Trophoblast cell (in vitro differentiated cells and primary cell): ENCODE data around the gene FITM1.

Experiments
- DNase-seq, 2 donors: peaks; one replicate each; pipeline ENCODE4 v3.0.0-alpha.2; 2016
- H2AFZ ChIP-seq: 2 replicates; pipeline ENCODE4 v1.6.1; 2013; ENCODE audit warnings: low read length, moderate library complexity, mild to moderate bottlenecking; ENCODE audit not compliant: insufficient read depth, poor library complexity
- H2AK5ac ChIP-seq: 2 replicates; pipeline ENCODE4 v1.6.1; 2013; ENCODE audit warnings: mild to moderate bottlenecking, low read length
- H2BK120ac ChIP-seq: 2 replicates; pipeline ENCODE4 v1.6.1; 2013; ENCODE audit warnings: low read length, mild to moderate bottlenecking, moderate library complexity; ENCODE audit not compliant: insufficient read depth, poor library complexity
- H2BK12ac ChIP-seq: 2 replicates; pipeline ENCODE4 v1.6.1; 2013; ENCODE audit warnings: mild to moderate bottlenecking, low read length, moderate library complexity
- H2BK5ac ChIP-seq: 2 replicates; pipeline ENCODE4 v1.6.1; 2013; ENCODE audit warnings: low read length, low read depth, moderate library complexity, mild to moderate bottlenecking; ENCODE audit not compliant: poor library complexity
- H3K14ac ChIP-seq: 2 replicates; pipeline ENCODE4 v1.6.1; 2013; ENCODE audit warnings: mild to moderate bottlenecking, low read length
- H3K18ac ChIP-seq: 2 replicates; pipeline ENCODE4 v1.6.1; 2013; ENCODE audit warnings: mild to moderate bottlenecking, low read length
- H3K23ac ChIP-seq: 2 replicates; pipeline ENCODE4 v1.6.1; 2013; ENCODE audit warnings: low read length
- H3K27ac ChIP-seq: 2 replicates; pipeline ENCODE4 v1.5.1; 2013; ENCODE audit warnings: low read depth, mild to moderate bottlenecking, inconsistent platforms, low read length, moderate library complexity
- H3K27me3 ChIP-seq: 2 replicates; pipeline ENCODE4 v1.6.1; 2013; ENCODE audit warnings: inconsistent platforms, mild to moderate bottlenecking, low read length, moderate library complexity; ENCODE audit not compliant: insufficient read depth
- H3K36me3 ChIP-seq, 2 experiments: 1 replicate in 1 of 2; 2 replicates in 1 of 2; pipeline ENCODE4 v1.6.1; 2013; ENCODE audit warnings: low read length in 2 of 2, mild to moderate bottlenecking in 2 of 2, moderate library complexity in 1 of 2; ENCODE audit not compliant: insufficient read depth in 2 of 2, control insufficient read depth in 1 of 2
- H3K4ac ChIP-seq: 2 replicates; pipeline ENCODE4 v1.6.1; 2013; ENCODE audit warnings: low read depth, mild to moderate bottlenecking, low read length, moderate library complexity
- H3K4me1 ChIP-seq, 2 experiments: 1 replicate in 1 of 2; 2 replicates in 1 of 2; pipeline ENCODE4 v1.6.1; 2013; ENCODE audit warnings: low read length in 2 of 2, mild to moderate bottlenecking in 2 of 2, moderate library complexity in 1 of 2; ENCODE audit not compliant: insufficient read depth in 2 of 2, control insufficient read depth in 1 of 2
- H3K4me2 ChIP-seq: 2 replicates; pipeline ENCODE4 v1.6.1; 2013; ENCODE audit warnings: inconsistent platforms, mild to moderate bottlenecking, low read length, moderate library complexity
- H3K4me3 ChIP-seq: 2 replicates; pipeline ENCODE4 v1.5.1; 2013; ENCODE audit warnings: mild to moderate bottlenecking, low read depth, low read length, inconsistent platforms
- H3K79me1 ChIP-seq: one replicate; pipeline ENCODE4 v1.6.1; 2013; ENCODE audit warnings: low read length
- H3K79me2 ChIP-seq: 2 replicates; pipeline ENCODE4 v1.6.1; 2013; ENCODE audit warnings: low read length, mild to moderate bottlenecking; ENCODE audit not compliant: control insufficient read depth, insufficient read depth, poor library complexity
- H3K9ac ChIP-seq: 2 replicates; pipeline ENCODE4 v1.6.1; 2013; ENCODE audit warnings: mild to moderate bottlenecking, low read length
- H3K9me3 ChIP-seq: 2 replicates; pipeline ENCODE4 v1.6.1; 2013; ENCODE audit warnings: low read depth, mild to moderate bottlenecking, control low read depth, inconsistent platforms, low read length; ENCODE audit not compliant: insufficient read depth
- H4K12ac ChIP-seq: 2 replicates; pipeline ENCODE4 v1.6.1; 2013; ENCODE audit warnings: low read depth, mild to moderate bottlenecking, low read length, moderate library complexity
- H4K8ac ChIP-seq: 2 replicates; pipeline ENCODE4 v1.6.1; 2013; ENCODE audit warnings: low read depth, mild to moderate bottlenecking, low read length, moderate library complexity
- H4K91ac ChIP-seq: one replicate; pipeline ENCODE4 v1.6.1; 2013; ENCODE audit warnings: low read depth, mild to moderate bottlenecking, low read length, moderate library complexity
- WGBS: extraction: QIAGEN DNeasy Blood & Tissue Kit; methylation state at CpG from one replicate; pipeline ENCODE4 v1.1.7; 2013; ENCODE audit warnings: missing lambda C conversion rate; ENCODE audit not compliant: insufficient read length, insufficient coverage; ENCODE audit errors: extremely low coverage; 5-methylcytosine and 5-hydroxymethylcytosine counted together

The FITM1 gene

GRCh38 chr14:24092505-24093206 is 37.8 kb upstream of the FITM1 start:
- Histone ChIP-seq H3K9ac (no peak overlapping the region), H2AFZ (no peak overlapping the region), H3K4me1 (peaks cover 0 to 14% of the 10 kb centered on the region in 2 experiments), H3K79me2 (peaks cover 6% of the 10 kb centered on the region), H3K14ac (no peak overlapping the region), H3K27me3 (no peaks in the 10 kb centered on the region), H2BK120ac (no peak overlapping the region), H3K9me3 (no peaks in the 10 kb centered on the region), H3K23ac (no peak overlapping the region), H3K4ac (no peak overlapping the region), H2BK12ac (no peak overlapping the region), H3K27ac (no peak overlapping the region), H3K18ac (no peak overlapping the region), H3K36me3 (no peaks in the 10 kb centered on the region), H4K12ac (no peak overlapping the region), H4K91ac (no peak overlapping the region), H4K8ac (no peak overlapping the region), H2BK5ac (no peak overlapping the region), H3K4me2 (no peak overlapping the region), H2AK5ac (no peak overlapping the region), H3K79me1 (peaks cover 11% of the 10 kb centered on the region), H3K4me3 (no peak overlapping the region)
- WGBS, result no CpG with 5 or more reads among the region's 4 CpGs
- DNase-seq, result peak in 1 of 2 donors; percentile 11

- peak overlapping the region; percentile 18 for H2BK5ac ChIP-seq
- peak overlapping the region; percentile 23 for H2BK12ac ChIP-seq
- H3K79me1 ChIP-seq, result peaks cover 11% of the 10 kb centered on the region
- no CpG with 5 or more reads among the region's 19 CpGs for WGBS
- peak; percentile 26 to 34 for DNase-seq
- H3K36me3 ChIP-seq, result peaks cover 3 to 4% of the 10 kb centered on the region in 2 experiments
- no peak overlapping the region for H3K27ac ChIP-seq
- H3K9me3 ChIP-seq, result no peaks in the 10 kb centered on the region
- H3K23ac ChIP-seq, result no peak overlapping the region
- peak overlapping the region; percentile 21 for H3K14ac ChIP-seq
- H3K4me1 ChIP-seq, result peaks cover 0 to 14% of the 10 kb centered on the region in 2 experiments
- H3K4ac ChIP-seq, result no peak overlapping the region
- H3K9ac ChIP-seq, result no peak overlapping the region
- H2BK120ac ChIP-seq, result no peak overlapping the region
- H4K91ac ChIP-seq, result peak overlapping the region; percentile 15
- H3K18ac ChIP-seq, result peak overlapping the region; percentile 22
- peak overlapping the region; percentile 34 for H4K8ac ChIP-seq
- H2AK5ac ChIP-seq, result peak overlapping the region; percentile 13
- peak overlapping the region; percentile 88 for H3K4me2 ChIP-seq
- H4K12ac ChIP-seq, result peak overlapping the region; percentile 28
- H3K79me2 ChIP-seq, result peaks cover 6% of the 10 kb centered on the region
- H3K4me3 ChIP-seq, result no peak overlapping the region
- peak overlapping the region; percentile 53 for H2AFZ ChIP-seq
- H3K27me3 ChIP-seq, result no peaks in the 10 kb centered on the region
Observed at GRCh38 chr14:24093207-24093900, 37.1 kb upstream of the FITM1 start.

- peak within 1 kb of the TSS; percentile 72 for H3K4me3 ChIP-seq
- peak within 1 kb of the TSS; percentile 70 for H3K27ac ChIP-seq
- peak within 1 kb of the TSS; percentile 87 for H3K14ac ChIP-seq
- H3K23ac ChIP-seq, result no peak within 1 kb of the TSS
- H3K4ac ChIP-seq, result peak within 1 kb of the TSS; percentile 71
- no peaks in the 10 kb centered on the region for H3K9me3 ChIP-seq
- H2BK5ac ChIP-seq, result peak within 1 kb of the TSS; percentile 42
- peak within 1 kb of the TSS; percentile 23 for H2BK12ac ChIP-seq
- H2AFZ ChIP-seq, result peak within 1 kb of the TSS; percentile 53
- peak within 1 kb of the TSS; percentile 88 for H4K91ac ChIP-seq
- peak within 1 kb of the TSS; percentile 87 for H4K12ac ChIP-seq
- H2AK5ac ChIP-seq, result peak within 1 kb of the TSS; percentile 84
- H3K79me2 ChIP-seq, result peaks cover 6% of the 10 kb centered on the region
- H3K18ac ChIP-seq, result peak within 1 kb of the TSS; percentile 85
- H3K4me2 ChIP-seq, result peak within 1 kb of the TSS; percentile 88
- H3K27me3 ChIP-seq, result no peaks in the 10 kb centered on the region
- peaks cover 0 to 14% of the 10 kb centered on the region in 2 experiments for H3K4me1 ChIP-seq
- H2BK120ac ChIP-seq, result peak within 1 kb of the TSS; percentile 70
- H3K36me3 ChIP-seq, result peaks cover 6 to 11% of the 10 kb centered on the region in 2 experiments
- DNase-seq, result peak; percentile 69 to 86
- peaks cover 11% of the 10 kb centered on the region for H3K79me1 ChIP-seq
- no CpG with 5 or more reads among the region's 68 CpGs for WGBS
- peak within 1 kb of the TSS; percentile 72 for H3K9ac ChIP-seq
- peak within 1 kb of the TSS; percentile 77 for H4K8ac ChIP-seq
Observed at GRCh38 chr14:24093901-24094840, 36.3 kb upstream of the FITM1 start, which contains the start of gene PCK2. Gene PCK2, plus strand, starts transcription at chr14:24094311. Its CDS starts 95 bp downstream, at chr14:24094406.

- Histone ChIP-seq H3K79me1 (peaks cover 11% of the 10 kb centered on the region), H2AFZ (peak overlapping the region; percentile 53), H3K9me3 (no peaks in the 10 kb centered on the region), H2BK5ac (peak overlapping the region; percentile 42), H2AK5ac (peak overlapping the region; percentile 24), H3K18ac (peak overlapping the region; percentile 85), H3K9ac (peak overlapping the region; percentile 72), H4K91ac (peak overlapping the region; percentile 88), H3K36me3 (peaks cover 9 to 14% of the 10 kb centered on the region in 2 experiments), H2BK120ac (peak overlapping the region; percentile 70), H4K8ac (peak overlapping the region; percentile 77), H3K4me2 (peak overlapping the region; percentile 88), H2BK12ac (no peak overlapping the region), H3K79me2 (peaks cover 6% of the 10 kb centered on the region), H3K4me1 (peaks cover 0 to 14% of the 10 kb centered on the region in 2 experiments), H3K14ac (peak overlapping the region; percentile 87), H3K4me3 (peak overlapping the region; percentile 72), H4K12ac (peak overlapping the region; percentile 87), H3K27me3 (no peaks in the 10 kb centered on the region), H3K23ac (no peak overlapping the region), H3K4ac (peak overlapping the region; percentile 71), H3K27ac (peak overlapping the region; percentile 70)
- no CpG with 5 or more reads among the region's 14 CpGs for WGBS
- peak in 1 of 2 donors; percentile 7 for DNase-seq
Observed at GRCh38 chr14:24094841-24095270, 35.6 kb upstream of the FITM1 start.
